Right lung (tissue), 5 donors: Measurements from ENCODE around the gene PCGF3. TPM values are rescaled to one million over a fixed set of nuclear protein-coding genes. Genes with fewer than 3 reads are reported as not detected.
"Not testable (repeated sequence)": the region's sequence is repeated elsewhere in the genome, so short reads cannot be mapped to it uniquely, and the experiment has no call there.

Experiments
- DNase-seq, 2 donors: peaks; one replicate each; pipeline ENCODE4 v3.0.0-alpha.2; 2013
- polyA plus RNA-seq, 5 donors: library from polyadenylated mRNA; unstranded; fragments of 120-200 nt; gene quantifications; one replicate each; pipeline versions ENCODE4 v1.2.1 to v1.2.3, GENCODE V29; 2013; ENCODE audit warnings: inconsistent platforms in 1 of 5, low replicate concordance in 1 of 5; ENCODE audit not compliant: insufficient read length in 5 of 5, insufficient read depth in 1 of 5

Gene PCGF3
- polyA plus RNA-seq, 5 donors, result 73.6 to 109 (median 91.4) TPM

GRCh38 chr4:700587-701264 is 4.9 kb upstream of the PCGF3 start:
- no peak for DNase-seq

GRCh38 chr4:702618-703048 is 3.0 kb upstream of the PCGF3 start:
- DNase-seq, result no peak

- no peak for DNase-seq
Measured at GRCh38 chr4:703336-704197, 2.1 kb upstream of the PCGF3 start.

- DNase-seq, result no peak
Measured at GRCh38 chr4:704198-704891, 1.3 kb upstream of the PCGF3 start.

- no peak for DNase-seq
Measured at GRCh38 chr4:704971-705277, 708 bp upstream of the PCGF3 start.

- not testable (repeated sequence) for DNase-seq
Measured at GRCh38 chr4:706083-706633, 526 bp downstream of the PCGF3 start.

GRCh38 chr4:706834-707598 is 1.4 kb downstream of the PCGF3 start:
- no peak for DNase-seq

GRCh38 chr4:707929-708630 is 2.4 kb downstream of the PCGF3 start:
- no peak for DNase-seq

GRCh38 chr4:708631-708933 is 3.0 kb downstream of the PCGF3 start:
- DNase-seq, result no peak

- no peak for DNase-seq
Measured at GRCh38 chr4:709348-709747, 3.7 kb downstream of the PCGF3 start.

- DNase-seq, result no peak
Measured at GRCh38 chr4:710116-710515, 4.5 kb downstream of the PCGF3 start.

- no peak for DNase-seq
Measured at GRCh38 chr4:710916-711315, 5.3 kb downstream of the PCGF3 start.

GRCh38 chr4:712093-712492 is 6.5 kb downstream of the PCGF3 start:
- no peak for DNase-seq

- DNase-seq, result no peak
Measured at GRCh38 chr4:712916-713632, 7.4 kb downstream of the PCGF3 start.

- no peak for DNase-seq
Measured at GRCh38 chr4:714087-714486, 8.5 kb downstream of the PCGF3 start.

- no peak for DNase-seq
Measured at GRCh38 chr4:717601-718320, 12.1 kb downstream of the PCGF3 start.

GRCh38 chr4:718460-718859 is 12.8 kb downstream of the PCGF3 start:
- no peak for DNase-seq

GRCh38 chr4:720111-720860 is 14.7 kb downstream of the PCGF3 start:
- DNase-seq, result no peak
